Chondrocyte (in vitro differentiated cells): ENCODE measurements around the gene LEMD2. TPM values are rescaled to one million over a fixed set of nuclear protein-coding genes. Genes with fewer than 3 reads are reported as not detected.
A peak's percentile ranks its signal among the peaks of the same experiment; 100 is the strongest.

Source experiments
- DNase-seq: peaks from one replicate; pipeline ENCODE4 v3.0.0; 2021; ENCODE audit warnings: mixed read lengths, low spot score
- H3K27ac Mint-ChIP-seq: one replicate; pipeline ENCODE4 v1.8.0; 2021; ENCODE audit warnings: mild to moderate bottlenecking, moderate library complexity, mixed read lengths; ENCODE audit not compliant: unreplicated experiment
- H3K27me3 Mint-ChIP-seq: 2 replicates; pipeline ENCODE4 v1.8.0; 2021; ENCODE audit warnings: low read depth, mixed read lengths
- H3K36me3 Mint-ChIP-seq: 2 replicates; pipeline ENCODE4 v1.8.0; 2021; ENCODE audit warnings: low read depth, mixed read lengths
- H3K4me1 Mint-ChIP-seq: 2 replicates; pipeline ENCODE4 v1.8.0; 2021; ENCODE audit warnings: low read depth, mild to moderate bottlenecking, mixed read lengths
- H3K4me3 Mint-ChIP-seq: one replicate; pipeline ENCODE4 v1.8.0; 2021; ENCODE audit warnings: mild to moderate bottlenecking, moderate library complexity, mixed read lengths; ENCODE audit not compliant: unreplicated experiment
- H3K9me3 Mint-ChIP-seq: 2 replicates; pipeline ENCODE4 v1.8.0; 2021; ENCODE audit warnings: low read depth, mixed read lengths
- total RNA-seq: library from RNA; stranded (reverse); gene quantifications from 3 replicates; pipeline ENCODE4 v1.2.1, GENCODE V29; 2021
- TF ChIP-seq, protein P1 (sequence below): fragments of 200-600 bp; sonication (generic); IDR thresholded peaks from 2 replicates; pipeline ENCODE4 v1.5.0; 2021; ENCODE audit warnings: antibody characterized with exemption, mild to moderate bottlenecking, moderate library complexity

LEMD2 gene
- total RNA-seq, 1 donor from 2014 or later: 60.1 TPM

DNA sequence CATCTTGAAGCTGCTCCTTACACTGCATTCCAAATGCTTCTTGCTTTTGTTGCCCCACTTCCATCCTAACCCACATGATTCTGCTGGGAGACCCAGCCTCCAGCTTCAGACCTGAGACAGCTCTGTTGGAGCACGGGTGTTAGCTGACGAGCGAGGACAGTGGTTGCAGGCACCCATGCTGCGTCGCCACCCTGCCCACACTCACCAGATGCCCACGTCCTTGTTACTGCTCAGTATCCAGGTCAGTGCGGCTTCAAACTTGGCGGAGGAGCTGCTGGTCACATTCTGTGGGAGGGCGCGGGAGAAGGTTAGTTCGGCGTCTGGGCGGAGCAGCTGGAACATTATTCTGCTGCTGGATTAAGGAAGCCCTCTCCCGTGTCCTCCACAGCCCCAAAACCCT, 9.0 kb downstream of the LEMD2 start:
- Mint-ChIP-seq H3K4me3 (no peak overlapping the region), H3K36me3 (peaks cover 48% of the 10 kb centered on the region), H3K27me3 (no peaks in the 10 kb centered on the region), H3K4me1 (peaks cover 25% of the 10 kb centered on the region), H3K9me3 (no peaks in the 10 kb centered on the region), H3K27ac (no peak overlapping the region)
- DNase-seq: no peak
- TF ChIP-seq, protein P1, sequence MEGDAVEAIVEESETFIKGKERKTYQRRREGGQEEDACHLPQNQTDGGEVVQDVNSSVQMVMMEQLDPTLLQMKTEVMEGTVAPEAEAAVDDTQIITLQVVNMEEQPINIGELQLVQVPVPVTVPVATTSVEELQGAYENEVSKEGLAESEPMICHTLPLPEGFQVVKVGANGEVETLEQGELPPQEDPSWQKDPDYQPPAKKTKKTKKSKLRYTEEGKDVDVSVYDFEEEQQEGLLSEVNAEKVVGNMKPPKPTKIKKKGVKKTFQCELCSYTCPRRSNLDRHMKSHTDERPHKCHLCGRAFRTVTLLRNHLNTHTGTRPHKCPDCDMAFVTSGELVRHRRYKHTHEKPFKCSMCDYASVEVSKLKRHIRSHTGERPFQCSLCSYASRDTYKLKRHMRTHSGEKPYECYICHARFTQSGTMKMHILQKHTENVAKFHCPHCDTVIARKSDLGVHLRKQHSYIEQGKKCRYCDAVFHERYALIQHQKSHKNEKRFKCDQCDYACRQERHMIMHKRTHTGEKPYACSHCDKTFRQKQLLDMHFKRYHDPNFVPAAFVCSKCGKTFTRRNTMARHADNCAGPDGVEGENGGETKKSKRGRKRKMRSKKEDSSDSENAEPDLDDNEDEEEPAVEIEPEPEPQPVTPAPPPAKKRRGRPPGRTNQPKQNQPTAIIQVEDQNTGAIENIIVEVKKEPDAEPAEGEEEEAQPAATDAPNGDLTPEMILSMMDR: no peak

GRCh38 chr6:33779290-33779689, 9.6 kb downstream of the LEMD2 start:
- H3K27ac Mint-ChIP-seq: no peak overlapping the region
- H3K27me3 Mint-ChIP-seq: no peaks in the 10 kb centered on the region
- TF ChIP-seq, protein P1: peak; percentile 29
- no peak for DNase-seq
- H3K4me3 Mint-ChIP-seq: no peak overlapping the region
- peaks cover 20% of the 10 kb centered on the region for H3K4me1 Mint-ChIP-seq
- H3K9me3 Mint-ChIP-seq: no peaks in the 10 kb centered on the region
- peaks cover 51% of the 10 kb centered on the region for H3K36me3 Mint-ChIP-seq

GRCh38 chr6:33778444-33779121, 10.3 kb downstream of the LEMD2 start:
- TF ChIP-seq, protein P1: no peak
- Mint-ChIP-seq H3K4me3 (no peak overlapping the region), H3K36me3 (peaks cover 47% of the 10 kb centered on the region), H3K27ac (no peak overlapping the region), H3K4me1 (peaks cover 20% of the 10 kb centered on the region), H3K27me3 (no peaks in the 10 kb centered on the region), H3K9me3 (no peaks in the 10 kb centered on the region)
- DNase-seq: no peak

DNA sequence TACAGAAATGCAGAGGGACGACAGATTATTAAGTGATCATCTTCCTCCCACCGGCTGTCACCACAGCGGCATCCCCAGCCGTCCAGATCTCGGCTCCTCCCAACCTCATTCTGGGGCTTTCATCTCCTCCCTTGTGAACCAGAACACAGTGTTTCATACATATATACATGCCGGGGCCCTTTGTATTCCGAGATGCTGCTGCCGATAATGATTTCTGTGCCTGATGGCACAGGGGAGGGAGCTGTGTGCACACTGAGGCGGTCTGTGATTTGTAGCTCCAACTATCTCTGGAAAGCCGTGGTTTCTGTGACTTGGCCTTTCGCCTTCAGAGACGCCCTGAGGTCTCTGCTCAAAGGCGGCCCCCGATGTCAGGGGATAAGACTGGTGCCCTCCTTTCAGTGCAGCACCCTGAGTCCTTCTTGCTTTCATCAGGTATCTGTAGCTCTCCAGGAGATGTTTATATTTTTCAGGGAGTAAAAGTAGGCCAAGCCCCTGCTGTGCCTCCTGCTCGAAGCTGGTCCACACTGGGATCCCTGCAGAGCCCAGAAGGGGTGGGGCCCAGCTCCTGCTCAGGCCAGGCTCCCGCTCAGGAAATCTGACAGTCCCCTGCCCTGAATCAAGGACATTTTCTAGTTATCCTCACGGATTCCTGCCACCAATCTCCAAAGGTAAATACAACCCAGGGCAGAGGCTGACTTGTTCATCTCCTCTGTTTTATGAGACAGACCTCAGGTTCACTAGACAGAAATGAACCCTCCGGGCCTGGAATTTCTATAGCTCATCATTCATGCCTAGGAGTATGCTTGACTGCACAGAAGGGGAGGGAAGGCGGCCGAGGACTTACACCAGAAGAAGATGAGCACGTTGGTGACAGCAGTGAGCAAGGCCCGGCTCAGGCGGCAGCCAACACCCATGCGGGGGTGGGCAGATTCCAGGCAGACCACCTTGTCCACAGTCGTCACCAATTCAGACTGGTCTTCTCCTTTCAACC, 11.2 kb downstream of the LEMD2 start:
- TF ChIP-seq, protein P1: no peak
- Mint-ChIP-seq H3K27me3 (no peaks in the 10 kb centered on the region), H3K4me1 (peaks cover 26% of the 10 kb centered on the region), H3K27ac (no peak overlapping the region), H3K36me3 (peaks cover 44% of the 10 kb centered on the region), H3K9me3 (no peaks in the 10 kb centered on the region), H3K4me3 (no peak overlapping the region)
- DNase-seq: no peak

- peaks cover 39% of the 10 kb centered on the region for H3K36me3 Mint-ChIP-seq
- peaks cover 26% of the 10 kb centered on the region for H3K4me1 Mint-ChIP-seq
- no peak for DNase-seq
- no peak overlapping the region for H3K27ac Mint-ChIP-seq
- H3K4me3 Mint-ChIP-seq: no peak overlapping the region
- TF ChIP-seq, protein P1: no peak
- no peaks in the 10 kb centered on the region for H3K27me3 Mint-ChIP-seq
- no peaks in the 10 kb centered on the region for H3K9me3 Mint-ChIP-seq
Observed at GRCh38 chr6:33776764-33777163, 12.2 kb downstream of the LEMD2 start.
